HEK293T (cell line): ENCODE results near the gene MPRIP.
A peak's percentile ranks its signal among the peaks of the same experiment; 100 is the strongest.

Experiments used
- CTCF ChIA-PET: fragments of 350-600 bp; formaldehyde crosslinking; extraction: SDS; loops from one replicate; lab custom pipeline; 2021; ENCODE audit warnings: antibody characterized with exemption, inconsistent platforms; lab: Yijun Ruan, JAX
- POLR2A ChIA-PET: fragments of 350-600 bp; formaldehyde crosslinking; extraction: SDS; loops from one replicate; lab custom pipeline; 2020; ENCODE audit warnings: antibody characterized with exemption, inconsistent platforms; lab: Yijun Ruan, JAX
- DNase-seq: peaks from one replicate; pipeline ENCODE4 v3.0.0; 2012; ENCODE audit warnings: mixed read lengths; ENCODE audit errors: extremely low spot score
- ARNT ChIP-seq: fragments of 450-650 bp; IDR thresholded peaks from 2 replicates; pipeline ENCODE4 v1.6.1; 2017; ENCODE audit warnings: mild to moderate bottlenecking
- BHLHE40 ChIP-seq: fragments of 450-650 bp; IDR thresholded peaks from 2 replicates; pipeline ENCODE4 v1.6.1; 2016; ENCODE audit warnings: mild to moderate bottlenecking, moderate library complexity, borderline replicate concordance
- CTBP1 ChIP-seq: fragments of 450-650 bp; IDR thresholded peaks from 2 replicates; pipeline ENCODE4 v1.6.1; 2016; ENCODE audit warnings: borderline replicate concordance
- ELF4 ChIP-seq: fragments of 450-650 bp; IDR thresholded peaks from 2 replicates; pipeline ENCODE4 v1.6.1; 2017; ENCODE audit warnings: antibody characterized with exemption
- FOXM1 ChIP-seq: fragments of 450-650 bp; IDR thresholded peaks from 2 replicates; pipeline ENCODE4 v1.6.1; 2017; ENCODE audit warnings: mild to moderate bottlenecking, borderline replicate concordance
- L3MBTL2 ChIP-seq: fragments of 450-650 bp; conservative IDR thresholded peaks from 2 replicates; pipeline ENCODE4 v1.6.1; 2016; ENCODE audit warnings: mild to moderate bottlenecking
- LEF1 ChIP-seq: fragments of 450-650 bp; IDR thresholded peaks from 2 replicates; pipeline ENCODE4 v1.6.1; 2017; ENCODE audit warnings: mild to moderate bottlenecking, borderline replicate concordance
- NFRKB ChIP-seq: fragments of 450-650 bp; IDR thresholded peaks from 2 replicates; pipeline ENCODE4 v1.6.1; 2016; ENCODE audit warnings: mild to moderate bottlenecking, moderate library complexity
- PKNOX1 ChIP-seq: fragments of 450-650 bp; IDR thresholded peaks from 2 replicates; pipeline ENCODE4 v1.6.1; 2016
- SP1 ChIP-seq: fragments of 450-650 bp; IDR thresholded peaks from 2 replicates; pipeline ENCODE4 v1.6.1; 2017
- SUZ12 ChIP-seq: fragments of 450-650 bp; IDR thresholded peaks from 2 replicates; pipeline ENCODE4 v1.6.1; 2016; ENCODE audit warnings: mild to moderate bottlenecking
- TARDBP ChIP-seq: fragments of 450-650 bp; IDR thresholded peaks from 2 replicates; pipeline ENCODE4 v1.6.1; 2016
- ZNF384 ChIP-seq: fragments of 450-650 bp; IDR thresholded peaks from 2 replicates; pipeline ENCODE4 v1.6.1; 2016

Gene MPRIP

GRCh38 chr17:17237026-17237799 lies 195.0 kb downstream of the MPRIP start, which contains the start of gene FLCN:
TSS of gene FLCN (minus strand) at chr17:17237168. CDS start at chr17:17228137, 9,031 bp downstream.
- DNase-seq: peak; percentile 83
- ChIA-PET CTCF (interaction anchor here (0.5 kb wide), 1 partner anchor 355 kb away, joined by 3 read pairs; no protein-coding TSS in a partner anchor), POLR2A (interaction anchor here (0.6 to 2.8 kb wide), 7 partner anchors 16 to 76 kb away, joined by 3 to 11 read pairs (median 9); partner anchors contain the start of gene COPS3)
- peak; percentile 69 for TF ChIP-seq TARDBP
- TF ChIP-seq CTBP1: no peak
- peak; percentile 56; the same call in 1 of the 2 replicates for TF ChIP-seq ELF4
- TF ChIP-seq BHLHE40: peak; percentile 99
- TF ChIP-seq FOXM1: peak; percentile 97
- peak; percentile 46; the same call in 1 of the 2 replicates for TF ChIP-seq L3MBTL2
- 0 out of 2 replicates have a peak, but pooled peaks have one; percentile 46 for TF ChIP-seq NFRKB
- no peak for TF ChIP-seq SP1

- CTCF ChIA-PET: interaction anchor here (0.7 kb wide), 1 partner anchor 248 kb away, joined by 3 read pairs; no protein-coding TSS in a partner anchor
Measured at GRCh38 chr17:17239832-17240231, 197.6 kb downstream of the MPRIP start.

GRCh38 chr17:17241656-17242055 lies 199.4 kb downstream of the MPRIP start:
- POLR2A ChIA-PET: no interaction called here
- no peak for DNase-seq
- TF ChIP-seq CTBP1 (no peak), PKNOX1 (no peak)
- CTCF ChIA-PET: no interaction called here

More at GRCh38 chr17:17239832-17240231, 197.6 kb downstream of the MPRIP start:
- POLR2A ChIA-PET: no interaction called here
- TF ChIP-seq BHLHE40 (no peak), ZNF384 (no peak), ARNT (no peak), SUZ12 (no peak), CTBP1 (no peak), L3MBTL2 (no peak)
- no peak for DNase-seq

- ChIA-PET CTCF (interaction anchor here (0.6 kb wide), 1 partner anchor 43 kb away, joined by 8 read pairs; no protein-coding TSS in a partner anchor), POLR2A (no interaction called here)
- no peak for DNase-seq
- no peak for TF ChIP-seq CTBP1
- no peak for TF ChIP-seq LEF1
- no peak for TF ChIP-seq L3MBTL2
- no peak for TF ChIP-seq ARNT
- no peak for TF ChIP-seq NFRKB
- TF ChIP-seq BHLHE40: no peak
- TF ChIP-seq ELF4: no peak
Measured at GRCh38 chr17:17242246-17242645, 200.0 kb downstream of the MPRIP start.
